ENCODE measurements around the gene RARS2. TPM values are rescaled to one million over a fixed set of nuclear protein-coding genes. Genes with fewer than 3 reads are reported as not detected.
A peak's percentile ranks its signal among the peaks of the same experiment; 100 is the strongest.

Gene RARS2
- total RNA-seq, 1 experiment from 2014 or later: 32.0 TPM

- Histone ChIP-seq H3K36me3 (ENCODE audit: control insufficient read depth, insufficient read depth, low read length) (no peaks in the 10 kb centered on the region), H3K9me3 (no peaks in the 10 kb centered on the region), H3K4me3 (ENCODE audit: low read depth, low read length) (no peak overlapping the region), H3K4me1 (no peaks in the 10 kb centered on the region), H3K27me3 (replicated peaks; ENCODE audit: control insufficient read depth, insufficient read depth, low read length) (no peaks in the 10 kb centered on the region)
- TF ChIP-seq CTCF (IDR thresholded peaks at IDR 0.05; ENCODE audit: insufficient read depth in 1 of 2, low read depth in 1 of 2, low read length in 1 of 2, severe bottlenecking in 1 of 2, unreplicated experiment in 1 of 2): no peak
- Mint-ChIP-seq H3K27me3 (ENCODE audit: insufficient read depth, unreplicated experiment) (no peaks in the 10 kb centered on the region), H3K36me3 (ENCODE audit: insufficient read depth, unreplicated experiment) (peaks cover 11% of the 10 kb centered on the region), H3K4me3 (ENCODE audit: unreplicated experiment) (no peak overlapping the region), H3K4me1 (ENCODE audit: low read depth, unreplicated experiment) (no peaks in the 10 kb centered on the region), H3K27ac (ENCODE audit: unreplicated experiment) (no peak overlapping the region), H3K9me3 (ENCODE audit: unreplicated experiment) (no peaks in the 10 kb centered on the region)
- POLR2A ChIA-PET: no interaction called here
- DNase-seq: no peak
- intact Hi-C loops (cut with micrococcal nuclease; ENCODE audit: unreplicated experiment): no loop called here
- CTCF ChIA-PET: no interaction called here
- no TSS peak for BruUV-seq (replicated peaks)
Measured at GRCh38 chr6:87606199-87606598, 16.4 kb upstream of the RARS2 start.

- H3K27ac Mint-ChIP-seq (ENCODE audit: unreplicated experiment): no peak overlapping the region
- H3K36me3 Mint-ChIP-seq (ENCODE audit: insufficient read depth, unreplicated experiment): peaks cover 5% of the 10 kb centered on the region
- no peaks in the 10 kb centered on the region for H3K27me3 ChIP-seq (replicated peaks; ENCODE audit: control insufficient read depth, insufficient read depth, low read length)
- H3K4me3 Mint-ChIP-seq (ENCODE audit: unreplicated experiment): no peak overlapping the region
- H3K36me3 ChIP-seq (ENCODE audit: control insufficient read depth, insufficient read depth, low read length): peaks cover 1% of the 10 kb centered on the region; the same call in 1 of the 2 replicates
- TF ChIP-seq CTCF (IDR thresholded peaks at IDR 0.05; ENCODE audit: insufficient read depth in 1 of 2, low read depth in 1 of 2, low read length in 1 of 2, severe bottlenecking in 1 of 2, unreplicated experiment in 1 of 2): no peak
- H3K27me3 Mint-ChIP-seq (ENCODE audit: insufficient read depth, unreplicated experiment): no peaks in the 10 kb centered on the region
- intact Hi-C loops (cut with micrococcal nuclease; ENCODE audit: unreplicated experiment): no loop called here
- ChIA-PET POLR2A (no interaction called here), CTCF (no interaction called here)
- no TSS peak for BruUV-seq (replicated peaks)
- no peaks in the 10 kb centered on the region for H3K9me3 Mint-ChIP-seq (ENCODE audit: unreplicated experiment)
- no peaks in the 10 kb centered on the region for H3K4me1 ChIP-seq
- no peaks in the 10 kb centered on the region for H3K9me3 ChIP-seq
- no peak for DNase-seq
- H3K4me1 Mint-ChIP-seq (ENCODE audit: low read depth, unreplicated experiment): no peaks in the 10 kb centered on the region
- no peak overlapping the region for H3K4me3 ChIP-seq (ENCODE audit: low read depth, low read length)
Measured at GRCh38 chr6:87600576-87600975, 10.8 kb upstream of the RARS2 start.

GRCh38 chr6:87590990-87591389 lies 1.2 kb upstream of the RARS2 start:
- CTCF ChIA-PET: no interaction called here
- Mint-ChIP-seq H3K27ac (ENCODE audit: unreplicated experiment) (peak overlapping the region; percentile 91), H3K27me3 (ENCODE audit: insufficient read depth, unreplicated experiment) (no peaks in the 10 kb centered on the region)

More at GRCh38 chr6:87590990-87591389, 1.2 kb upstream of the RARS2 start:
- Mint-ChIP-seq H3K4me3 (ENCODE audit: unreplicated experiment) (peak overlapping the region; percentile 93), H3K36me3 (ENCODE audit: insufficient read depth, unreplicated experiment) (peaks cover 15% of the 10 kb centered on the region), H3K4me1 (ENCODE audit: low read depth, unreplicated experiment) (peaks cover 15% of the 10 kb centered on the region), H3K9me3 (ENCODE audit: unreplicated experiment) (no peaks in the 10 kb centered on the region)
- peak overlapping the region; percentile 73 for H3K4me3 ChIP-seq (ENCODE audit: low read depth, low read length)
- H3K4me1 ChIP-seq: peaks cover 18% of the 10 kb centered on the region
- POLR2A ChIA-PET: interaction anchor here (0.5 kb wide), 1 partner anchor 110 kb away, joined by 3 read pairs; no protein-coding TSS in a partner anchor
- H3K27me3 ChIP-seq (replicated peaks; ENCODE audit: control insufficient read depth, insufficient read depth, low read length): no peaks in the 10 kb centered on the region
- H3K9me3 ChIP-seq: no peaks in the 10 kb centered on the region
- no TSS peak for BruUV-seq (replicated peaks)
- no peaks in the 10 kb centered on the region for H3K36me3 ChIP-seq (ENCODE audit: control insufficient read depth, insufficient read depth, low read length)
- intact Hi-C loops (cut with micrococcal nuclease; ENCODE audit: unreplicated experiment): loop anchor here (2.0 to 10.0 kb wide), 3 partner anchors 16 to 436 kb away; partner anchors contain the start of gene ZNF292
- DNase-seq: no peak
- TF ChIP-seq CTCF (IDR thresholded peaks at IDR 0.05; ENCODE audit: insufficient read depth in 1 of 2, low read depth in 1 of 2, low read length in 1 of 2, severe bottlenecking in 1 of 2, unreplicated experiment in 1 of 2): no peak

Measured in Caco-2 (cell line).